Psoas muscle (tissue), 8 donors: Measurements from ENCODE around the gene TTLL11. TPM values are rescaled to one million over a fixed set of nuclear protein-coding genes. Genes with fewer than 3 reads are reported as not detected.

Experiments
- ATAC-seq, 4 donors: fragments of 200-7000 bp; cut with Tn5 transposase; one replicate each; pipeline ENCODE4 v1.9.1; 2020; ENCODE audit warnings: moderate library complexity in 3 of 4, mild to moderate bottlenecking in 2 of 4
- DNase-seq, 2 donors: peaks; one replicate each; pipeline ENCODE4 v3.0.0-alpha.2; 2020
- H3K27ac ChIP-seq: fragments of 200-600 bp; one replicate; pipeline ENCODE4 v1.8.0; 2022
- H3K27me3 ChIP-seq, 3 donors: fragments of 200-600 bp in 1 of 3; one replicate each; pipeline versions ENCODE4 v1.6.1 to v1.8.0; 2013 to 2022; ENCODE audit warnings: low read length in 2 of 3, mild to moderate bottlenecking in 2 of 3, moderate library complexity in 1 of 3; ENCODE audit not compliant: insufficient read depth in 3 of 3
- H3K36me3 ChIP-seq, 2 donors: fragments of 200-600 bp in 1 of 2; one replicate each; pipeline versions ENCODE4 v1.6.1 to v1.8.0; 2013 to 2022; ENCODE audit warnings: low read depth in 1 of 2, mild to moderate bottlenecking in 1 of 2, moderate library complexity in 1 of 2; ENCODE audit not compliant: insufficient read depth in 1 of 2
- H3K4me1 ChIP-seq: fragments of 200-600 bp; one replicate; pipeline ENCODE4 v1.8.0; 2022
- H3K4me3 ChIP-seq: fragments of 200-600 bp; one replicate; pipeline ENCODE4 v1.8.0; 2022; ENCODE audit warnings: mild to moderate bottlenecking
- H3K9me3 ChIP-seq: fragments of 200-600 bp; one replicate; pipeline ENCODE4 v1.8.0; 2022
- WGBS, 3 donors: extraction: QIAGEN DNeasy Blood & Tissue Kit; methylation state at CpG; one replicate each; pipeline versions ENCODE4 v1.1.6 to v1.1.7; 2013; 5-methylcytosine and 5-hydroxymethylcytosine counted together
- intact Hi-C, 2 donors: fragments of 100-400 bp; cut with DNase I; formaldehyde crosslinking; loops; one replicate each; pipeline versions ENCODE4 v1.11.0 to v1.14.2; 2022
- polyA plus RNA-seq, 3 donors: library from polyadenylated mRNA; stranded (reverse); fragments of 200-250 nt; gene quantifications; one replicate each; pipeline ENCODE4 v1.2.3, GENCODE V29; 2013
- total RNA-seq, 4 donors: library from RNA; stranded (reverse); fragmentation: NEBNext Ultra II Directional in 2 of 4; extraction: Animal tissue kit (Norgen Biotek cat#: 25700) in 2 of 4; gene quantifications; one replicate each; pipeline versions ENCODE4 v1.2.1 to v1.2.4, GENCODE V29; 2021 to 2023
- TF ChIP-seq, protein P1 (sequence below): fragments of 200-600 bp; IDR thresholded peaks from one replicate; pipeline ENCODE4 v1.8.0; 2022; ENCODE audit warnings: antibody characterized with exemption
- donor health status: healthy with polysubstance abuse.
- donor health status: DM: no; HTN: no; CAD: no; lungs with moderate emphysema.
- donor health status: Bipolar disorder and iron deficiency.
- donor health status: healthy.
- donor health status: DM: yes; HTN: yes; CAD: no.
- donor health status: DM: no; HTN: no; CAD: no.
- donor health status: DM: no; HTN: no; CAD: no.
- donor health status: DM: yes; HTN: yes; CAD: no.

The TTLL11 gene
- total and polyA plus RNA-seq, 7 donors: 15.1 to 56.4 (median 19.3) TPM

GRCh38 chr9:122097679-122098315, 4.7 kb upstream of the TTLL11 start:
- Histone ChIP-seq H3K27ac (no peak overlapping the region), H3K36me3 (no peaks in the 10 kb centered on the region), H3K4me3 (no peak overlapping the region), H3K4me1 (peaks cover 9% of the 10 kb centered on the region), H3K9me3 (no peaks in the 10 kb centered on the region), H3K27me3 (no peaks in the 10 kb centered on the region)
- TF ChIP-seq, protein P1, sequence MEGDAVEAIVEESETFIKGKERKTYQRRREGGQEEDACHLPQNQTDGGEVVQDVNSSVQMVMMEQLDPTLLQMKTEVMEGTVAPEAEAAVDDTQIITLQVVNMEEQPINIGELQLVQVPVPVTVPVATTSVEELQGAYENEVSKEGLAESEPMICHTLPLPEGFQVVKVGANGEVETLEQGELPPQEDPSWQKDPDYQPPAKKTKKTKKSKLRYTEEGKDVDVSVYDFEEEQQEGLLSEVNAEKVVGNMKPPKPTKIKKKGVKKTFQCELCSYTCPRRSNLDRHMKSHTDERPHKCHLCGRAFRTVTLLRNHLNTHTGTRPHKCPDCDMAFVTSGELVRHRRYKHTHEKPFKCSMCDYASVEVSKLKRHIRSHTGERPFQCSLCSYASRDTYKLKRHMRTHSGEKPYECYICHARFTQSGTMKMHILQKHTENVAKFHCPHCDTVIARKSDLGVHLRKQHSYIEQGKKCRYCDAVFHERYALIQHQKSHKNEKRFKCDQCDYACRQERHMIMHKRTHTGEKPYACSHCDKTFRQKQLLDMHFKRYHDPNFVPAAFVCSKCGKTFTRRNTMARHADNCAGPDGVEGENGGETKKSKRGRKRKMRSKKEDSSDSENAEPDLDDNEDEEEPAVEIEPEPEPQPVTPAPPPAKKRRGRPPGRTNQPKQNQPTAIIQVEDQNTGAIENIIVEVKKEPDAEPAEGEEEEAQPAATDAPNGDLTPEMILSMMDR: no peak
- intact Hi-C loops: loop anchor here (2.0 to 10.0 kb wide), 4 partner anchors 253 to 715 kb away; no protein-coding TSS in a partner anchor
- 29 to 43% (median 32%) methylated on average over 8 of the region's 8 CpGs for WGBS, 3 donors
- DNase-seq: no peak
- no peak for ATAC-seq

- TF ChIP-seq, protein P1: no peak
- Histone ChIP-seq H3K4me1 (peaks cover 9% of the 10 kb centered on the region), H3K4me3 (no peak overlapping the region), H3K9me3 (no peaks in the 10 kb centered on the region), H3K27ac (no peak overlapping the region), H3K27me3 (no peaks in the 10 kb centered on the region), H3K36me3 (no peaks in the 10 kb centered on the region)
- ATAC-seq (no peak), DNase-seq (no peak)
- intact Hi-C loops: loop anchor here (2.0 to 10.0 kb wide), 4 partner anchors 254 to 715 kb away; no protein-coding TSS in a partner anchor
- 79 to 96% (median 83%) methylated on average over 4 of the region's 4 CpGs for WGBS, 3 donors
These were observed 3.7 kb upstream of the TTLL11 start for GRCh38 chr9:122096620-122097415.

DNA sequence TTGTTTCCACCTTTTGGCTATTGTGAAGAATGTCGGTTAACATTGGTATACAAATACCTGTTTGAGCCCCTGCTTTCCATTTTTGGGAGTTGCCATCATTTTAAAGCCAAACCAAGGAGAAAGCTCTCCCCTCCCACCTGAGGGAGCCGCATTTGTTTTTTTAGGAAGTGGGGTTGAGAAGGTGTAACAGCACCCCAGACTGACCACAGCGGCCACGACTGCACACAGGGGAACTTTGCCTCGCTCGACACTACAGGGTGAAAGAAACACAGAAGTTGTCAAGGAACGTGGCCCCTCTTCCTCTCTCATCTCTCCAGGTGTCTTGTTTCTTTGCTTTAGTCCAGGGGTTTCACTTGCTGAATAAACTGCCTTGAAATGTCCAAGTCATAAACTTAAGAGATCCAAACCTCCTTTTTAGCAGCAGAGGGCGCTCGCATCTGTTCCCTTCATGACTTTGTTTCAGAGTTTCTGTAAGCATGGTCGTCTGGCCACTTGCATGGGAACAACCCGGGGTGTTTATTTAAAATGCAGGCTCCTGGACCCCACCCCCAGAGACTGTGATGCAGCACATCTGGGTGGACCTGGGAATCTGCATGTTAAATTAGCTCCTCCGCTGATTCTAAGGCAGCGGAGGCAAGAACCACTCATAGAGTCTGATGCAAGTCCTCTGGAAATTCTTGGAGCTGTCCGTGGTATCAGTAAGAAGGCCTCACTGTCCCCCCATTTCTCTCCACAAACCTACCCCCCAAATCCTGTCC, 2.1 kb upstream of the TTLL11 start:
- DNase-seq: no peak
- intact Hi-C loops: loop anchor here (5.0 to 10.0 kb wide), 3 partner anchors 360 to 717 kb away; no protein-coding TSS in a partner anchor

More for the DNA sequence above, 2.1 kb upstream of the TTLL11 start:
- Histone ChIP-seq H3K9me3 (no peaks in the 10 kb centered on the region), H3K4me3 (no peak overlapping the region), H3K27ac (no peak overlapping the region), H3K36me3 (peaks cover 0 to under 1% of the 10 kb centered on the region in 2 donors), H3K4me1 (peaks cover 24% of the 10 kb centered on the region), H3K27me3 (no peaks in the 10 kb centered on the region)
- TF ChIP-seq, protein P1: peak; percentile 49
- 40 to 44% (median 43%) methylated on average over 14 of the region's 14 CpGs for WGBS, 3 donors
- no peak for ATAC-seq
